GM12892 (cell line): ENCODE data around the gene IGFL3.

Source experiments
- POLR2A ChIP-seq: IDR thresholded peaks from 2 replicates; pipeline ENCODE4 v1.6.1; 2011; ENCODE audit warnings: low read depth, low read length, control low read depth
- POLR2AphosphoS5 ChIP-seq: IDR thresholded peaks from 2 replicates; pipeline ENCODE4 v1.6.1; 2011; ENCODE audit warnings: low read depth, low read length, control low read depth
- TAF1 ChIP-seq: IDR thresholded peaks from 2 replicates; pipeline ENCODE4 v1.6.1; 2011; ENCODE audit warnings: low read depth, mild to moderate bottlenecking, control low read depth, low read length, borderline replicate concordance

DNA sequence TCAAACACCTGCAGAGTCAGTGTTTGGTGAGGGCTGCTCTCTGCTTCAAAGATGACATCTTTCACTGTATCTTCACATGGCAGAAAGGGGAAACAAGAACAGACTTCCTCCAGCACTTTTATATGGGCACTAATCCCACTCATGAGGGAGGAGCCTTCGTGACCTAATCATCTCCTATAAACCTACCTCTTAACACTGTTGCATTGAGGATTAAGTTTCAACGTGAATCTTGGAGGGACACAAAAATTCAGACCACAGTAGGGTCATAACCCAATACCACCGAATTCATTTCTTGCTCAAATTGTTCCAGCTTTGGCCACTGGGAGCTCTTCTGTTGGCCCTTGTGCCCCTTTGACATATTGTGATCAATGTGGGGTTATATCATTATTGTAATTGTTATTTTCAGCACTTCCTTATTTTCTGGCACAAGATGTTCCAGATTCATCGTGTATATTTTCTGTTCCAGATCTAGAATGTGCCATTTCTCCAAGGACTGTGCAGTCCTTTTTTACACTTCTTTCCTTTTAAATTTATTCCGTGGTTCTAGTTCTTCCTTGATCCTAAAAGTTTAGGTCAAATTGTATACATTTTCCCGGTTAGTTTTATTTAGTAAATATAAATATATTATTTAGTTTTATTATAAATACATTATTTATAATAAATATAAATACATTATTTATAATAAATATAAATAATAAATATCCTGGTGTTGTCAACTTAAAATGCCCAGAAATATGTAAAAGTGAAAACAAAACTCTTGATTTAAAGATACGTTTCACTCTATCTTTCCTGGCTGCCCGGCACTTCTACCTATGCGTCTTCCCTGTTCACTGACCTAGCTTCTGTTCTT, 48.2 kb downstream of the IGFL3 start:
- TF ChIP-seq POLR2A: no peak
- TF ChIP-seq TAF1: no peak
- TF ChIP-seq POLR2AphosphoS5: no peak
